GM21529 (cell line): ENCODE results near the gene ARSK.
"Not testable (repeated sequence)": the region's sequence is repeated elsewhere in the genome, so short reads cannot be mapped to it uniquely, and the experiment has no call there.

ENCODE experiments used
- ATAC-seq: cut with Tn5 transposase; IDR thresholded peaks from one replicate; pipeline ENCODE4 v1.9.1; 2021; ENCODE audit not compliant: unreplicated experiment

ARSK gene

GRCh38 chr5:95620870-95621838 is 66.3 kb downstream of the ARSK start:
- ATAC-seq = peak; percentile 45

DNA sequence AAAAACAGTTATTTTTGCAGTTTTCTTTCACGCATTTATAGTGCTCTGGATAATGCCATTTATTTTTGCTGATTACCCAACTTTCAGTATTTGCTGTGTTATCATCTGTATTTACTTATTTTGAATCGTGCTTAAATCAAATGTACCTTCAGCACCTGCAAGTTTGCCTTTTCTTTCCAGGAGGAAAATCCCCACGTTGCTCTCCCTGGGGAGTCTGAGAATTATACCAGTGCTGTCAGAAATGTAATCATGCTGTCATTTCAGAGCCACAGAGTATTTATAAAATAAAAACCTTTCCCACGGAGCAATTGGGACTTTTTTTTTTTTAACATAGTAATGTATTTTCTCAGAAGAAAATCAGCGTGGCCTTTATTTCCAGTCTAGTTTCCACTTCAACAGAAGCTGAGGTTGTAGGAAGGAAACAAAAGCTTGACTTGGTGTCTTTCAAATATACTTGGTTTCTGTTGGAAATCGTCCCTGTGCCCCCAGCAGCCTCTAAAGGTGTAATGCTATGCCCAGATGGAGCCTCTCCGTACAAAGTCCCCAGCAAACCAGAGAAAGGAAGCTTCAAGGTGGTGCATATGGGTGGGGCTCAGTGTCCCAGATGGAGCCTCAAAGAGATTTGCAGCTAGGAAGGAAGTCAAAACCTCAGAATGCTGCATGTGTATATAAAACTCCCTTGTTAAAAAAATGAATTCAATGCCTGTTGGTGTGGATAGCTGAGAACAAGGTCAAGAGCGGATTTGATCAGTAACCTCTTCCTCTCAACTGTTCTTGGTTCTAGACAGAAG is 67.1 kb downstream of the ARSK start:
- no peak for ATAC-seq

GRCh38 chr5:95623706-95624105 is 68.8 kb downstream of the ARSK start:
- ATAC-seq = no peak

GRCh38 chr5:95624368-95624767 is 69.5 kb downstream of the ARSK start:
- no peak for ATAC-seq

GRCh38 chr5:95626701-95627100 is 71.8 kb downstream of the ARSK start:
- no peak for ATAC-seq

GRCh38 chr5:95627971-95628810 is 73.3 kb downstream of the ARSK start:
- ATAC-seq = no peak

GRCh38 chr5:95628933-95629332 is 74.0 kb downstream of the ARSK start:
- ATAC-seq = no peak

GRCh38 chr5:95630394-95630917 is 75.6 kb downstream of the ARSK start:
- ATAC-seq = no peak

- peak; percentile 11 for ATAC-seq
Measured at GRCh38 chr5:95631255-95631958, 76.5 kb downstream of the ARSK start.

GRCh38 chr5:95631991-95632675 is 77.2 kb downstream of the ARSK start:
- ATAC-seq = peak; percentile 98

DNA sequence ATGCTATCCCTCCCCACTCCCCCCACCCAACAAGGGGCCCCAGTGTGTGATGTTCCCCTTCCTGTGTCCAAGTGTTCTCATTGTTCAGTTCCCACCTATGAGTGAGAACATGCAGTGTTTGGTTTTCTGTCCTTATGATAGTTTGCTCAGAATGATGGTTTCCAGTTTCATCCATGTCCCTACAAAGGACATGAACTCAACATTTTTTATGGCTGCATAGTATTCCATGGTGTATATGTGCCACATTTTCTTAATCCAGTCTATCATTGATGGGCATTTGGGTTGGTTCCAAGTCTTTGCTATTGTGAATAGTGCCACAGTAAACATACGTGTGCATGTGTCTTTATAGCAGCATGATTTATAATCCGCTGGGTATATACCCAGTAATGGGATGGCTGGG is 78.0 kb downstream of the ARSK start:
- ATAC-seq = not testable (repeated sequence)

GRCh38 chr5:95633671-95634070 is 78.8 kb downstream of the ARSK start:
- no peak for ATAC-seq

- ATAC-seq = no peak
Measured at GRCh38 chr5:95634081-95634480, 79.2 kb downstream of the ARSK start.

- ATAC-seq = no peak
Measured at GRCh38 chr5:95638632-95639031, 83.7 kb downstream of the ARSK start.

DNA sequence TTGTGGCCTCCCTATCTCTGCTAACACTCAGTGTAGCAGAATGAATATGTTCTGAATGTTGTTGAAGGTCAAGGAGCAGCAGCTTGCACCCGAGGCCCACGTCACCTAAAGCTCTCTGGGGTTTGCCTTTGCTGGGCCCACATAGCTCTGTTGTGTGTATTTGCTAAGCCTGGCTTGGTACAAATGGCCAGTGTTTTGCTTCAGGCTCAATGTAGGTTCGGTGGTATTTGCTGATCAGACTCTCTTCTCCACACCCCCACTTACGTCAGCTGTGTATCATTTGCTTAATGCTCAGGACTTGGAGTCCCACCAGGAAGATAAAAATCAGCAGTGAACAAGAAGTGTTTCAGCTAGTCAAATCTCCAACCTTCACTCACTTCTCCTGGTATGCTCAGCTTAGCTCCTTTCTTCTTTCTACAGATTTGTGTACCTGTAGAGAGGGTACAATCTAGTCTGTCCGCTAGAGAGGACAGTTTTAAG is 86.9 kb downstream of the ARSK start:
- no peak for ATAC-seq

DNA sequence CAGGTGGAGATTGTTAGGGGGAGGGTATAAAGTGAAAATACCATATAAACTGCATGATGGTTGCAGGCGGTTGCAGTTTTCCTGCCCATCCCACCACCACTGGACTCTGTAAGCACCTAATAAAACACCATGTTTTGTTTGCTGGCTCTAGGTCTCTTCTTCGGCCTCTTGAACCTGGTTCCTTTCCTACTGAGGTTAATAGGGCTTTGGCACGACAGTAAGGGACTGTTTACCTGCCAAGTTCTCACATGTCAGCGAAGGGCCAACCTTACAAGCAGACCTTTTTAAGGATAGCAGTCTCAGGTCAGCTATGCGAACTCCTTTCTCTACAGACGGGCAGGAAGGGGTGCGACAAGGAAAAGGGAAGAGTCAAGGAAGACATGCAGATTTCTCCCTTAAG is 88.3 kb downstream of the ARSK start:
- ATAC-seq = no peak

DNA sequence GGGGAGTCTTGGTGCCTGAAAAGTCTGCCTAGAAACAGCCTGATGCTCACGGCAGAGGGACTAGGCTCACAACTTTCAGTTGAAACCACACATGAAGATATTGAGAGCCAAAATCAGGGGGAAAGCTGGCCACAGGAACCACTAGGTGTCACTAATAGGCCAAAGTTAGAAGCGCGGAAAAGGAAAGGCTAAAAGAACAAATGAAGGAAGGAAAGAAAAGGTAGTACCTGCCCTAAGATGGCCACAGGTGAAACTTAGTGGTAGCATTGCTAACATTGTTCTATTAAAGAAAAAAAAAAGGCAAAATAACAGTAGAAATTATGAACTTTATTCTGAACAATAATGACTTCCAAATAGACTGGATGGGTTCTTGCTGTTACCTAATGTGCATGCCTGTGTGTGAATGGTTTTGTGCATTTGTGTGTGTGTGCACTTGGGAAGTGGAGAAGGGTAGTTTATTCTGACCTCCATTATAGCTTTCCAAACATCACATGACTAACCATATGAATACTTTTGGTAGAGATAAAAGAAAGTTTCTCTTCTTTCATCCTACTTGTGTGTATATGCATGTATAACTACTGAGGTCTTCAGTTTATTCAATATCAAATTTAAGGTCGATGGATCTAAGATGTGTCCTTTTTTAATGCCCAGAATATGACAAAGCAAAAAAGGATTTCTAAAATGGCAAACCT is 89.6 kb downstream of the ARSK start:
- ATAC-seq = peak; percentile 40

DNA sequence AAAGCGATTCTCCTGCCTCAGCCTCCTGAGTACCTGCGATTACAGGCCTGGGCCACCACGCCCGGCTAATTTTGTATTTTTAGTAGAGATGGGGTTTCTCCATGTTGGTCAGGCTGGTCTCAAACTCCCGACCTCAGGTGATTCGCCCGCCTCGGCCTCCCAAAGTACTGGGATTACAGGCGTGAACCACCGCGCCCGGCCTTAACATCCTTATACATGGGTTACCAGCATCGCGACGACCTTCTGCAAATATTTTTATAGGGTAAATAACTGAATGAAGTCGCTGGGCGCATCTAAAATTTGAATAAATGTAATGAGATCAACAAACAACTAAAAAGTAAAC is 91.3 kb downstream of the ARSK start:
- ATAC-seq = not testable (repeated sequence)
